ENCODE data around the gene SYT8.

SYT8 gene

DNA sequence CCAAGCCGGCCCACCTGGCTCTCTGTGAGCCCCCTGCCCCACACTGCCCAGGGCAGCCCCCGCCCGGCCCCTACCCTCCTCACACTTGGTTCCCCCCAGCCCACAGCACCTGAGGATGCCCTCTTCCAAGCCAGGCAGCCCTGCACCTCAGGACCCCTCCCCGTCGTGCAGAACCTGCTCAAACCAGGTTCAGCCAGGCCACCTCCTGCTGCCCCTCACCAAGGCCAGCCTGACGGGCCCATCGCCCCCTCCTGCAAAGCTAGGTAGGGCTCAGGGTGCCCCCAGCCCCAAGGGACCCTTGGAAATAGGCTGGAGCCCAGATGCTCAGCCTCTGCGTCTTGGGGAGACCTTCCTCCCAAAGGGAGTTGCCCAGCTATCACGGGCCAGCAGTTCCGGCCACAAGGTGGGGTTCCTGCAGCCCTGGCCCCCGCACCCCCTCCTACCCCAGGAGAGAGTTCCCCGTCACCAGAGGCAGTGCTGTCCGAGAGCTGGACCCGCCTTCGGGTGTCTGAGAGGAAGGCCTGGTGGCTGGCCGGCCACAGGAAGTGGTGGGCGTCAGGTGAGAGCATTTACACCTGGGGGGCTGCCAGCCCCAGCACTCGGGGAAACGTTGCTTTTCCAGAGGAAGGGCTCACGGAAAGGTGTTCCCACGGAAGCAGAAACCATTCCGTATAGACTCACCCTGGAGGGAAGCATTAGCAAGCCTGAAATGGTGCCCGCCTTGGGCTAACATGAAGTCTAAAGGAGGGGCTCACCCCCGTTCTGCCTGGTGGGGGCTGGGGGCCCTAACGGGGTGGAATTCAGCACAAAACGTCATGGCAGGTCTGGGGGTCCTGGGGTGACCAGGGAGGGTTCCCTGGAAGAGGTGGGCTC, 3.2 kb upstream of the SYT8 start:
- in situ Hi-C loops (cut with MboI; ENCODE audit: low sequenced_read_pairs), result no loop called here

DNA sequence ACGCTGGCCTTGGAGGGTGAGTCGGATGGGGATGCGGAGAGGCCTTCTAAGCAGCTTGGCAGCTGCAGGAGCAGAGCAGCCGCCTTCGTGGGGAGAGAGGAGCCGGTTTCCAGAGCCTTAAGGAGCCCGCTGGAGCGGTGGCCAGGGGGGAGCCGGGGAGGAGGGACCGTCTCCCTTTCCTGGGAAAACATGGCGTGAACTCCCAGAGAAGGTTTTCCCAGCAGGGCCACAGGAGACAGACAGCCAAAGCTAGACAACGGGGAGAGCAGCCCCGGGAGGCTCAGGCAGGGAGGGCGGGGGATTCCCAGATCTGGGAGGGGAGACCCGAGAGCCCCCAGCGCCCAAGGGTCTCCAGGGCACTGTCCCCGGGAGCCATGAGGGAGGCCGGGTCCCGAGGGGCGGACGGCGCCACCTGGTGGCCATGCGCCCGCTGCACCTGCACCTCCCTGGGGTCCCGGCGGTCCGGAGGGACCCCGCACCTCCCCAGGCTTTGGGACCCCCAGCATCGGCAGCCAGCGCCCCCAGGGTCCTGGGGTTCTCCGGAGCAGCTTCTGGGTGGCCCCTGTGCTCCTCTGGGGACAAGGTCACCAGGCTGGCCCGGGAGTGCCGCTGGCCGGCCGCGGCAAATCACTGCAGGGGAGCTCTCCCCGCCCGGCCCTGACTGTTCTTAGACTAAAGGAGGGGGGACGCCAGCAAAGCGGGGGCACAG, 2.4 kb upstream of the SYT8 start:
- in situ Hi-C loops (cut with MboI; ENCODE audit: low sequenced_read_pairs), result no loop called here

DNA sequence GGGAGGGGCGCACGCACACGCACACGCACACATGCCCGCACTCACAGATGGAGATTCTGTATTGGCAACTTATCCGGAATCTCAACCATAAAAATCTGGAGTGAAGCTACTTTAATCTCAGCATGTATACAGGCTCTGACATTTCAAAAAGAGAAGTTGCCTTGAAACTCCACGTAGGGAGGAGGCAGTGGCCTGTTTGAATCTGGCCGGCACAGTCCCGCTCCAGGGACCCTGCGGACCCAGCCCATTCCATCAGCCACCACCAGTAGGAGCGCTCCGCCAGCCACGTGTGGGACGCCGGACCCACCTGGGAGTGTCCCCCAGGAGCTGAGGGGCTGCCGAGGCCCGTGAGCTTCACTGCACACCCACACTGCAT, 1.9 kb upstream of the SYT8 start:
- in situ Hi-C loops (cut with MboI; ENCODE audit: low sequenced_read_pairs), result no loop called here

DNA sequence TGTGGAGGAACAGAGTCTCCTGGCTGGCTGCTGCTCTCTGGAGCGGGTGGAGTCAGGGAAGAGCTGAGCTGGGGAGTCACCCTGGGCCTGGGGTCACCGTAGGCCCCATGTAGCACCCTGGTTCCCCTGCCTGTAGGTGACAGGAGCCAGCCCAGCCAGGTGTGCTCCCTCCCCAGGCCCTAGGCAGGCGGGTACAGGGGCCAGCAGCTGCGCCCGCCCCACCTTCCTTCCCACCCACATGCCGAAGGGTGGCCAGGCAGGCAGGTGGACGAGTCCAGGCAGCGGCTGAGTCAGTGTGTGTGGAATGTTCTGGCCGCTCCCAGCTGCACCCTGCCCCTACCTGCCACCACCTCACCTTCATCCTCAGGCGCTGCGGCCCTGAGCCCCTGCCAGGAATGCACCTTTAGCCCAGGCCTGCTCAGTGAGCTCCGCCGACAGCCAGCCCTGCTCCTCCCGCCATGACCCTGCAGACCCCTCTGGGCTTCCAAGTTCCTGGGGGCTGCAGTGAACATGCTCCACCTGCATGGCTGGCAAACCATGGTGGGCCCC, 654 bp upstream of the SYT8 start:
- in situ Hi-C loops (cut with MboI; ENCODE audit: low sequenced_read_pairs), result no loop called here

DNA sequence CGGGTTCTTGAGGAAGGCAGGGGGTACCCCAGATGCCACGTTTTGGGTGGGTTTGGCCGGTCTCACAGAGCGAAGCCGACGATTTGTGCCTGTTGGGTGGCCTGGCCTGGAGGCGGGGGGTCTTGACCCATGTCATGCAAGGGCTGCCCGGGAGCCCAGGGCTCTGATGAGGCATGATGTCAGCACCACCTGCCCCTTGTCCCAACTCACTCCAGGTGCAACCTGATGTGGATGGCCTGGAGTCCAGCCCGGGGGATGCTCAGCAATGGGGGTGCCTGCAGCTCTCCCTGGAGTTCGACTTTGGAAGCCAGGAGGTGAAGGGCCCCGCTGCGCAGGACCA, 851 bp downstream of the SYT8 start:
- in situ Hi-C loops (cut with MboI; ENCODE audit: low sequenced_read_pairs), result no loop called here

DNA sequence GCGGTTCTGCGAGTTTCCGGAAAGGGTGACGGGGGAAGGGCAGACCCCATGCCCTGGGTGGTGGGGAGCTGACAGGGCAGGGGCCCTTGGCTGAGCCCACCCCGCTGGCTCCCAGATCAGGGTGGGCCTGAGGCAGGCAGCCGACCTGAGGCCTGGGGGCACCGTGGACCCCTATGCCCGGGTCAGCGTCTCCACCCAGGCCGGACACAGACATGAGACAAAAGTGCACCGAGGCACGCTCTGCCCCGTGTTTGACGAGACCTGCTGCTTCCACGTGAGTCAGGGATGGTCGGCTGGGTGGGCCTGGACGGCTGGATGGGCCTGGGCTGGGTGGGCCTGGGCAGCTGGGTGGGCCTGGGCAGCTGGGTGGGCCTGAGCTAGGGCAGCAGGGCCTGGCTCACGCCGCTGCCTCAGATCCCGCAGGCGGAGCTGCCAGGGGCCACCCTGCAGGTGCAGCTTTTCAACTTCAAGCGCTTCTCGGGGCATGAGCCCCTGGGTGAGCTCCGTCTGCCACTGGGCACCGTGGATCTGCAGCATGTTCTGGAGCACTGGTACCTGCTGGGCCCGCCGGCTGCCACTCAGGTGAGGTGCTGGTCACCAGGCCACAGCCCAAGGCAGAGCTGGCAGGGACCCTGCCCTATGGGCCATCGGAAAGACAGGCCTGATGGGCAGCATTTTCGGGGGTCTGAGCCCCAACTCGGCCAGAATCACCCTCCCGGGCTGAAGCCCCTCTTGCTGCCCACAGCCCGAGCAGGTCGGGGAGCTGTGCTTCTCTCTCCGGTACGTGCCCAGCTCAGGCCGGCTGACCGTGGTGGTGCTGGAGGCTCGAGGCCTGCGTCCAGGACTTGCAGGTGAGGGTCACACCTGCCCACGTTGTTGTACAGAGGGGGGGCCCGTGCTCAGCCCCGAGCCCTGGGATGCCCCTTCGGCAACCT, 1.5 kb downstream of the SYT8 start:
- in situ Hi-C loops (cut with MboI; ENCODE audit: low sequenced_read_pairs), result no loop called here

DNA sequence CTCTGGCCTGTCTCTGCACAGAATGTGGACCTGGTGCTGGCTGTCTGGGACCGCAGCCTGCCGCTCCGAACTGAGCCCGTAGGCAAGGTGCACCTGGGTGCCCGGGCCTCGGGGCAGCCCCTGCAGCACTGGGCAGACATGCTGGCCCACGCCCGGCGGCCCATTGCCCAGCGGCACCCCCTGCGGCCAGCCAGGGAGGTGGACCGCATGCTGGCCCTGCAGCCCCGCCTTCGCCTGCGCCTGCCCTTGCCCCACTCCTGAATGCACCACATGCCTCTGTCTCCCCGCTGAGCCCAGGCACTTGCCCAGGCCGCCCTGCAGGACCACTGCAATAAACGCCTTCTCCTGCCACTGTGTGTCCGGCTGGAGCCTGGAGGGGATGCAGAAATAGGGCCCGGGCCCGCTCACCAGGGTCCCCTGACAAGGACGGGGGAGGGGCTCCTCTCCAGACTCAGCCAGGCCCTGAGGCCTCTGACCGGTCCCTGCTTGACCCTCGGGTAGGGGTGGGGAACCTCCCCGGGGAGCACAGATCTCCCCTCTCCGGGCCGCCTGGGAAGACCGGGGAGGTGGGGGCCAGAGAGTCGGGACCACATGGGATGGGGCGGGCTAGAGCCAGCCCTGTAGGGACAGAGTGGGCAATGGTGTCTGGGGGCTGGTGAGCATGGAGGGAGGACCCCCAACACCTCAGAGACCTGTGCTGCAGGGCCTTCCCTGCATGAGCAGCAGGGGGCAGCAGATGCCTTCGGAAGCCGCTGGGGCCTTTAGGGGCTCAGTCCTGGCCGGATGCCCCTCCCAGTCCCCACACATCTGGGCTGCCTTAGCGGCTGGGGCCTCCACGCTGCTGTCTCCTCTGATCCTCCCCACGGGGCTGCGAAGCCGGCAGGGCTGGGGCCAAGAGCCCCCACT, 2.6 kb downstream of the SYT8 start:
- in situ Hi-C loops (cut with MboI; ENCODE audit: low sequenced_read_pairs), result no loop called here

DNA sequence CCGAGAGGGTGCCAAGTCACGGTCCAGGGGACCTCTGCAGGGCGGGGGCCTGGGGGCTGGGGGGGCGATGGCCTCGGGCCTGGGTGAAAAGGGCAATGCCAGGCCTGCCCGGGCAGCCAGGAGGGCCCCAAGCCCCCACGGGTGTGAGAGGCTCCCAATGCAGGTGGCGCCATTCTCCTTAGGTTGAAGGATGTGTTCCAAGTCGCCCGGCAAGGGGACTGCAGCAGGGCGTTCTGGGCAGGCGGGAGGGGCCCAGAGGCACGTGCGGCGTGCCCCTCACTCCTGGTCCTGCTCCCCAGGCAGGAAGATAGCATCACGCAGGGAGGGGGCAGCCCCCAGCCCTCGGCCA, 3.3 kb downstream of the SYT8 start:
- in situ Hi-C loops (cut with MboI; ENCODE audit: low sequenced_read_pairs), result no loop called here

DNA sequence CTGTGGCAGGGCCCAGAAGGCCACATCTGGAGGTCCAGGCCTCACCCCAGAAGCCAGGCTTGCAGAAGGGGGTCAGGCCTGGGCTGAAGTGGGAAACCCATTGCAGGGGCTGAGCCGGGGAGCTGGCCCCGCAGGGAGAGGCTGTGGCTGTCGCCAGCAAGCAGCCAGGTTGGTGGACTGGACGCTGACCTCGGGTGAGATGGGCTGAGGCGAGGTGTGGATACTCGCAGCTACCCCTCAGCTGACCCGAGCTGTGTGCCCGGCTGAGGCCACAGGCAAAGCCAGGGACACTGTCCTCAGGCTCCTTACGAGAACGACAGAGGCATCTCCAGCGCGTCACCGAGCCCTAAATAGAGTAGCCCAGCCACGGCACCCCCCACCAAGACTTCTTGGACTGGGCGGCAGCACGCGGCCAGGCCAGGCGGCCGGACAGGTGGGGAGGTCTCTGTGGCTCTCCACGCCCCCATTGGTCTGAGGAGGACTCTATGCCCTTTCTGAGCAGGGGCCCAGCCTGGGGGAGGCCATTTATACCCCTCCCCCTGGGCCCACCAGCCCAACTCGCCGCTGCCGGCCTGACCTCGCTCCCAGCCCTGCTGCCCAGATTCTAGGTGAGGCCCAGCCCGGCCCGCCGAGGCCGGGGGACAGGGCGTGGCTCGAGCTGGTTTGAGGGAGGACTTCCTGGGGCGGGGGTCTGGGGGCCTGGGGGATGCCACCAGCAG, 3.8 kb downstream of the SYT8 start, which contains the start of gene TNNI2:
TNNI2 (plus strand) TSS at position 556 of the 719 bp plus-strand sequence. CDS start 716 bp downstream, outside the sequence.
- in situ Hi-C loops (cut with MboI; ENCODE audit: low sequenced_read_pairs), result no loop called here

DNA sequence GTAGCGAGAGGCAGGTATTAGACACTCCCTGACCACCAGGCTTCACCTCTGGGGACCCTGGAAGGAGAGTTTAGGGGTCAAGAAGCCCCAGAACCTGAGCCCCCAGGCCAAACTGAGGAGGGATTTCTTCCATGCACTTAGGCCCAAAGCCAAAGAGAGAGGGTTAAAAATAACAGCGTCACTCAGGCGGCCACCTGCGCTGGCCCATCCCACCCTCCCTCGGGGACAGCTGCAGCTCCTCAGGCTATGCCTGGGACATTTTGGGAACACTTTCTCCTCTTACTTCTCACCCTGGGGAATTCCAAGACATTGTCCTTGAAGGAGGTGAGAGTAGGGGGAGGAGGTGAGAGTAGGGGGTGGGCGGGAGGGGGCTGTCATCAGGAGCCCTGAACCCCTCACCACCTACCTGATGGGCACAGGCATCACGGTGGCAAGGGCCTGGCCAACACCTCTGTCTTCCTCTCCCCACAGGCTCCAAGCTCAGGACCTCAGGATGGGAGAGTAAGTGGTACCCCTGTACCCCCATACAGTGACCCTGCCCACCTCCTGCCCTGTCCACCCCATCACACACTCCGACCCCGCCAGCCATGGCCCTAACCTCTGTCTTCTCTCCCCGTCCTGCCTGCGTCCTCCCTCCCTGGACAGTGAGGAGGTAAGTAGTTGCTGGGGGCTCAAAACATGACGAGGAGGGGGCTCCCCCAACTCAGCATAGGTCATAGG, 4.6 kb downstream of the SYT8 start:
- in situ Hi-C loops (cut with MboI; ENCODE audit: low sequenced_read_pairs), result no loop called here

DNA sequence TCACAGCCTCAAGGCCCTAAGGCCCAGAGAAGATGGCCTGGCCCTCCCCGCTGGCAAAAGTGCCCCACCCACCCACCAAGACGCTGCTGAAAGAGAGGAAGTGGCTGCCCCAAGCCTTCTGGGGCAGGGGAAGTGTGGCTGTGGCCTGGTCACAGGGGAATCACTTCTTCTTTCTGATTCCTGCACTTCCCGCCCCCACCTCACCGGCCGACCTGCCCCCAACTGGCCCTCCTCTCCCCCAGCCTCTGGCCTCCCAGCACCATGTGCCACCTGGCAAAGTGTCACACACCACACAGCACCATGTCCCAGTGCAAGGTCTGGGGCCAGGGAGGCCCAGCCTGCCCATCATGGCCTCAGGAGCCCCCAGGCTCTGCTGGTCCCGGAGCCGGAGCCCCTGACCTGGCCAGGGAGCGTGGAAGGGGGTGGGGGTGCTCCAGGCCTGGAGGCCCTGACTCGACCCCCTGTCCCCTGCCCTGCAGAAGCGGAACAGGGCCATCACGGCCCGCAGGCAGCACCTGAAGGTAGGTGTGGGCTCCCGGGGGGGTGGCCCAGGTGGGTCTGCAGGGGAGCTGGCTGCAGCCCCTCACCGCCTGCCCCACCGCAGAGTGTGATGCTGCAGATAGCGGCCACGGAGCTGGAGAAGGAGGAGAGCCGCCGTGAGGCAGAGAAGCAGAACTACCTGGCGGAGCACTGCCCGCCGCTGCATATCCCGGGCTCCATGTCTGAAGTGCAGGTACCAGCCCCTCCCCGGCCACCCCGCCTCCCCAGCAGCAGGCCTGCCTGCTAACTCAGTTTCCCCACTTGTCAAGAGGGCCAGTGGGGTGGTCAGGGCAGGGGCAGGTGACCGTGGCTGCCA, 5.4 kb downstream of the SYT8 start:
- in situ Hi-C loops (cut with MboI; ENCODE audit: low sequenced_read_pairs), result no loop called here

DNA sequence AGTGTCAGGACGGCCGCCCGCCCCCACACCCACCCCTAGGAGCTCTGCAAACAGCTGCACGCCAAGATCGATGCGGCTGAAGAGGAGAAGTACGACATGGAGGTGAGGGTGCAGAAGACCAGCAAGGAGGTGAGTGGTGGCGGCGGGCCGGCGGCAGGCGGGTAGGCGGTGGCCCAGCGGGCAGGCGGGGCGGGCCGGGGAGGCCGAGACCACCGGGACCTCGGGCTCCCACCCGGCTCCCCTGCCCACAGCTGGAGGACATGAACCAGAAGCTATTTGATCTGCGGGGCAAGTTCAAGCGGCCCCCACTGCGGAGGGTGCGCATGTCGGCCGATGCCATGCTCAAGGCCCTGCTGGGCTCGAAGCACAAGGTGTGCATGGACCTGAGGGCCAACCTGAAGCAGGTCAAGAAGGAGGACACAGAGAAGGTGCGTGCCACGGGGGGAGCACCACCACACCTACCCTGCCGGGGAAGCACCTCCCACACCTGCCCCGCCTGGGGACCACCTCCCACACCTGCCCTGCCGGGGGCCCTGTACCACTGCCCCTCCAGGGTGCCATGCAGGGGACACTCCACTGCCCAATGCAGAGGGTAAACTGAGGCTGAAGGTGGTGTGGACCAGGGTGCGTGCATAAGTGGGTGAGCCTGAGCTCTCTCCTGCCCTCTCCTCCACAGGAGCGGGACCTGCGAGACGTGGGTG, 6.1 kb downstream of the SYT8 start:
- in situ Hi-C loops (cut with MboI; ENCODE audit: low sequenced_read_pairs), result no loop called here

DNA sequence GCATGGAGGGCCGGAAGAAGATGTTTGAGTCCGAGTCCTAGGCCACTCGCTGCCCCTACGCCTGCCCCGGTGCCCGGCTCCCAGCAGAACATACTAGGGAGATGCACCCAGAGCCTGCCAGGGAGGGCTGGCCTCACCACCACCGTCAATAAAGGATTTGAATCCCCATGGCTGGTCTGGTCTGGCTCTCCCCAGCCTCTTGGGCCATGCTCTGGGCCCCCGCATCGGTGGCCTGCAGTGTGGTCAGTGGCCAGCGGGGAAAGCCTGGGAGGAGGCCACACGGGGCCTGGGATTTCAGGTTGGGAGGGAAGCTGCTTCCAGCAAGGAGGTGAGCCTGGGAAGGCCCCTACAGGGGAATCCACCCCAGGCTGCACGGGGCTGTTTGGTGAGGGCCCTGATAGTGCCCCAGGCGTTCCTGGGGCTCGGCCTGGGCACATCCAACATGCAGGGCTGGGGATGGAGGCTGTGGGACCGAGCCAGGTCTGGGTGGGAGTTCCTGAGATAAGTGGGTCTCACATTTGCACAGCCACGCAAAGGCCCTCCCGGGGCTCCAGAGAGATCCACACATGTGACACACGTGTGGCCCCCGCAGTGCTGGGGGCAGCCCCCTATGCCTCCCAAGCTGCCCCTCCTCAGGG, 6.8 kb downstream of the SYT8 start:
- in situ Hi-C loops (cut with MboI; ENCODE audit: low sequenced_read_pairs), result no loop called here

DNA sequence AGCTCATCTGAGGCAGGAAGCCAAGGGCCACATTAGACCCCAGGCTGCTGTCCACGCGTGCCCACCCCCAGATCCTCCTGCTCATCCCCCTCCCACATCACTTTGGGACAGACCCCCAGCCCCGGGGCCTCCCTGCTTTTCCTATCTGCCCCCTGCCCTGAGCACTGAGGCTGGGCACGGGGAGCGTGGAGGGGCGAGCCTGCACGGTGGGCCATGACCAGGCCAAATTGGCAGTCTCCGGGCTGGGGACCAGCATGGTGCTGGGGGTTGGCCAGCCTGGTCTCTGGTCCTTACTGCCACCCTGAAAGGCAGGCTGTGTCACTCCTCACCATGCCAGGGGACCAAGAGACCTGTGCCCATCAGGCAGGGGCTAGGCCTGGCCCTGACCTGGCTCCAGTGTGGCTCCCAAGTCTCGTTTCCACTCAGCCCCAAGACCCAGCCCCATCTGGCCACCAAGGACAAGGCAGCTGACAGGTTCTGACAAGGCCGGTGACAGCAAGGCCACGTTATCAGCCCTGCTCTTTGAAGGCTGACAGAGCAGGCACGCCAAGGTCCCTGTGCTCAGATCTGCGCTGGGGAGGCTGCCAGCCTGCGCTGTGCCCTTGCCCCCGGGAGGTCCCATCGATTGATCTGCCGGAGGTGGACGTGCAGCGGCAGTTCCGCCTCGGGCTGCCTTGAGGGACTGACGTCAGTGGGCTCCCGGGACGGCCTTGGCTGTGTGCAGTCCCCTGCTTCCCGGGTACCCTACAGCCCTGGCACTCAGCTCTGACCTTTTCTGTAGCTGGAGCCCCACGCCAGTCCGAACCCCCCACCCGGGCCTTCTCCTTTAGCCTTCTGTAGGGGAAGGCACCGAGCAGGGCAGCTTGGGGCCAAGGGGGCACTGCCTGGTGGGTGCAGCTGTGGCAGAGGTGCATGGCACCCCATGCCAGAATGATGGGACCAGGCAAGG, 7.6 kb downstream of the SYT8 start:
- in situ Hi-C loops (cut with MboI; ENCODE audit: low sequenced_read_pairs), result no loop called here

DNA sequence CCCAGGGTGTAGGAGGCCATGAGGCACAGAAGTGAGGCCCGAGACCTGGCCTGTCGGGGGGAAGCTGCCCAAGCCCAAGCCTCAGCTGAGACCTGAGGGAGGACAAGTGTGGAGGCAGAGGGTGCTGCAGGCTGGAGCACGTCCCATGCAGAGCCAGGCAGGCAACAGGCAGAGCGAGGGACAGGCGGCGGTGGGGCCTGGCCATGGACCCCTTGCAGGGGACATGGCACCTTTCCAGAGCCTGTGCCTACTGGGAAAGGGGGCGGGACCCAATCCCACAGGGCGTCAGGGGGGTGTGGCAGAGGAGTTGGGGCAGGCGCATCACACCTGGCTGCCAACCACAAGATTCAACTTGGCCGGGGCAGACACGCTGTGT, 8.3 kb downstream of the SYT8 start:
- in situ Hi-C loops (cut with MboI; ENCODE audit: low sequenced_read_pairs), result no loop called here

DNA sequence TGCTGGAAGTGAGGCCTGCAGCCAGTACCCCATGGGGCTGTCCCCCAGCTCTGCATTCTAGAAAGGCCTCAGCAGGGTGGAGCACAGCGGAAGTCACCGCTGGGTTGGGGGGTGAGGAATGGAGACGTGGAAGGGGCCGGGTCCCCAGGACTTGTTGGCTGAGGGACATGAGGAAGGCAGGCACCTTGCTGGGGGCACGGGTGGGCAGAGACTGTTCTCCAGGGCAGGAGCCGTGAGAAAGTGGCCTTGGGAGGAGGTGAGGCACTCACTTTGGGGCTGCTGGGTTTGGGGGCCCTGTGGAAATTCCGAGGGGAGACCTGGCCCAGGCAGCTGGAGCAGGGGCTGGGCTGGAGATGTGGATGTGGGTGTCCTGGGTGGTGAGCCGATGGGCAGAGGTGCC, 9.0 kb downstream of the SYT8 start:
- in situ Hi-C loops (cut with MboI; ENCODE audit: low sequenced_read_pairs), result no loop called here

All from hTERT RPE-1 (cell line).